Kidney (tissue), 22 donors: ENCODE measurements around the gene LRP6. TPM values are rescaled to one million over a fixed set of nuclear protein-coding genes. Genes with fewer than 3 reads are reported as not detected.
"Not testable (repeated sequence)": the region's sequence is repeated elsewhere in the genome, so short reads cannot be mapped to it uniquely, and the experiment has no call there.

Source experiments
- DNase-seq, 5 donors: peaks; one replicate each; pipeline ENCODE4 v3.0.0-alpha.2; 2013 to 2020
- FAIRE-seq: peaks from 2 replicates; lab custom pipeline; 2012; peaks lifted over from hg19 to GRCh38; lab: Jason Lieb, UNC
- H3K27ac ChIP-seq, 2 donors: one replicate each; pipeline ENCODE4 v1.7.0; 2013; ENCODE audit warnings: low read depth in 2 of 2, low read length in 2 of 2, inconsistent platforms in 1 of 2
- H3K27me3 ChIP-seq: one replicate; pipeline ENCODE4 v1.7.1; 2013; ENCODE audit warnings: low read length, inconsistent platforms; ENCODE audit not compliant: control insufficient read depth, insufficient read depth
- H3K36me3 ChIP-seq, 3 donors: one replicate each; pipeline versions ENCODE4 v1.7.0 to v1.7.1; 2013; ENCODE audit warnings: low read length in 3 of 3, control low read depth in 1 of 3, inconsistent platforms in 1 of 3; ENCODE audit not compliant: insufficient read depth in 3 of 3, control insufficient read depth in 2 of 3
- H3K4me1 ChIP-seq, 3 donors: one replicate each; pipeline versions ENCODE4 v1.7.0 to v1.7.1; 2013; ENCODE audit warnings: low read length in 3 of 3, inconsistent platforms in 1 of 3, low read depth in 1 of 3; ENCODE audit not compliant: control insufficient read depth in 2 of 3, insufficient read depth in 2 of 3
- H3K4me3 ChIP-seq, 3 donors: one replicate each; pipeline versions ENCODE4 v1.7.0 to v1.8.1; 2013; ENCODE audit warnings: low read length in 3 of 3, control low read depth in 1 of 3, inconsistent platforms in 1 of 3
- H3K9ac ChIP-seq, 3 donors: one replicate each; pipeline versions ENCODE4 v1.7.0 to v1.7.1; 2013; ENCODE audit warnings: low read length in 3 of 3, control low read depth in 1 of 3, inconsistent platforms in 1 of 3
- H3K9me3 ChIP-seq, 3 donors: one replicate each; pipeline versions ENCODE4 v1.7.0 to v1.7.1; 2013; ENCODE audit warnings: low read length in 3 of 3, control low read depth in 1 of 3, inconsistent platforms in 1 of 3; ENCODE audit not compliant: control insufficient read depth in 2 of 3, insufficient read depth in 1 of 3
- CTCF ChIP-seq: IDR thresholded peaks from 3 replicates; pipeline ENCODE4 v1.5.1; 2012; ENCODE audit warnings: mild to moderate bottlenecking, moderate library complexity, borderline replicate concordance; ENCODE audit not compliant: insufficient read depth; ENCODE audit errors: extremely low read depth
- intact Hi-C: fragments of 100-400 bp; cut with DNase I; formaldehyde crosslinking; loops from one replicate; pipeline ENCODE4 v1.11.1; 2022
- long read RNA-seq, 10 donors: library from polyadenylated mRNA in 1 of 10; unstranded in 1 of 10; transcript quantifications; one replicate each; pipeline ENCODE4 v2.0.0 and lab custom pipeline, GENCODE V29; 2021 to 2026
- polyA plus RNA-seq: library from polyadenylated mRNA; stranded (reverse); fragments of 350-450 nt; fragmentation: Illumina TruSeq; extraction: RNeasy Lipid Tissue Mini Kit (QIAGEN cat#74804); gene quantifications from one replicate; pipeline ENCODE4 v1.2.3, GENCODE V29; 2014; ENCODE audit warnings: low read depth, low replicate concordance; ENCODE audit not compliant: insufficient read depth
- total RNA-seq: library from RNA; stranded (reverse); fragmentation: NEBNext Ultra II Directional; extraction: Animal tissue kit (Norgen Biotek cat#: 25700); gene quantifications from one replicate; pipeline ENCODE4 v1.2.1, GENCODE V29; 2021
- donor health status: control.
- donor health status: control.
- donor health status: control.
- donor health status: control.
- donor health status: control.
- donor health status: DM: yes; HTN: yes; CAD: no.
- donor health status: Normal renal cell carcinoma (clear cell type).

Gene LRP6
- total RNA-seq: 44.1 TPM
- 7.5 TPM for polyA plus RNA-seq
- long read RNA-seq, donor 1, full-length matches to known transcripts: 1 of 14 reads
- long read RNA-seq, donor 1, partial matches to known transcripts: 13 of 14 reads
- long read RNA-seq, donor 1, other reads (novel, unspliced or antisense): 0 of 14 reads
- long read RNA-seq, donor 2, full-length matches to known transcripts: 2 of 2 reads
- long read RNA-seq, donor 2, partial matches to known transcripts: 0 of 2 reads
- long read RNA-seq, donor 2, other reads (novel, unspliced or antisense): 0 of 2 reads
- long read RNA-seq, donor 3, full-length matches to known transcripts: 1 of 10 reads
- long read RNA-seq, donor 3, partial matches to known transcripts: 9 of 10 reads
- long read RNA-seq, donor 3, other reads (novel, unspliced or antisense): 0 of 10 reads
- long read RNA-seq, donor 4, partial matches to known transcripts: 5 of 5 reads
- long read RNA-seq, donor 4, other reads (novel, unspliced or antisense): 0 of 5 reads
- long read RNA-seq, donor 5, full-length matches to known transcripts: 2 of 2 reads
- long read RNA-seq, donor 5, partial matches to known transcripts: 0 of 2 reads
- long read RNA-seq, donor 5, other reads (novel, unspliced or antisense): 0 of 2 reads
- long read RNA-seq, donor 6: 0 reads
- long read RNA-seq, donor 7, full-length matches to known transcripts: 1 of 21 reads
- long read RNA-seq, donor 7, partial matches to known transcripts: 9 of 21 reads
- long read RNA-seq, donor 7, other reads (novel, unspliced or antisense): 11 of 21 reads
- long read RNA-seq, donor 8, full-length matches to known transcripts: 1 of 15 reads
- long read RNA-seq, donor 8, partial matches to known transcripts: 14 of 15 reads
- long read RNA-seq, donor 8, other reads (novel, unspliced or antisense): 0 of 15 reads
- long read RNA-seq, donor 9: 0 reads
- long read RNA-seq, donor 10, full-length matches to known transcripts: 1 of 9 reads
- long read RNA-seq, donor 10, partial matches to known transcripts: 8 of 9 reads
- long read RNA-seq, donor 10, other reads (novel, unspliced or antisense): 0 of 9 reads

- peak within 1 kb of the TSS; percentile 85 to 94 (median 86) for H3K9ac ChIP-seq
- intact Hi-C loops: no loop called here
Observed at GRCh38 chr12:12266873-12267741, at the start of gene LRP6. Gene LRP6, minus strand, starts transcription at chr12:12267044. Its CDS starts 309 bp downstream, at chr12:12266735.

GRCh38 chr12:12315838-12316237 lies 49.0 kb upstream of the LRP6 start:
- no peak overlapping the region for H3K4me3 ChIP-seq
- H3K36me3 ChIP-seq: no peaks in the 10 kb centered on the region
- TF ChIP-seq CTCF: no peak
- peaks cover under 1 to 3% (median 3%) of the 10 kb centered on the region in 3 donors for H3K4me1 ChIP-seq
- FAIRE-seq (no peak), DNase-seq (no peak)
- intact Hi-C loops: no loop called here
- peak overlapping the region in 1 of 3 donors; percentile 7 for H3K9ac ChIP-seq
- H3K27me3 ChIP-seq: no peaks in the 10 kb centered on the region
- no peaks in the 10 kb centered on the region for H3K9me3 ChIP-seq
- H3K27ac ChIP-seq: no peak overlapping the region

More at GRCh38 chr12:12266873-12267741, at the start of gene LRP6:
- Histone ChIP-seq H3K36me3 (no peaks in the 10 kb centered on the region), H3K9me3 (no peaks in the 10 kb centered on the region), H3K4me1 (peaks cover 0 to 8% (median 0%) of the 10 kb centered on the region in 3 donors), H3K27me3 (no peaks in the 10 kb centered on the region), H3K4me3 (peak within 1 kb of the TSS; percentile 78 to 93 (median 83)), H3K27ac (peak within 1 kb of the TSS; percentile 100)
- DNase-seq: peak; percentile 94 to 97 (median 96)
- FAIRE-seq: no peak
- TF ChIP-seq CTCF: no peak

GRCh38 chr12:12310695-12311094 lies 43.9 kb upstream of the LRP6 start:
- H3K36me3 ChIP-seq, FAIRE-seq, H3K4me3 ChIP-seq, H3K9me3 ChIP-seq, H3K27me3 ChIP-seq, H3K9ac ChIP-seq, intact Hi-C loops, H3K27ac ChIP-seq, H3K4me1 ChIP-seq: not testable (repeated sequence)
- DNase-seq: peak in 1 of 5 donors; percentile 16
